SJSA1 (cell line): Measurements from ENCODE around the gene MAGI1. TPM values are rescaled to one million over a fixed set of nuclear protein-coding genes. Genes with fewer than 3 reads are reported as not detected.
A peak's percentile ranks its signal among the peaks of the same experiment; 100 is the strongest.
"Not testable (repeated sequence)": the region's sequence is repeated elsewhere in the genome, so short reads cannot be mapped to it uniquely, and the experiment has no call there.

Source experiments
- DNase-seq, 2 experiments: peaks; one replicate each; pipeline ENCODE4 v3.0.0-alpha.2; 2015 to 2020; ENCODE audit warnings: low spot score in 2 of 2, low read depth in 1 of 2
- H3K27ac ChIP-seq: fragments of 250-450 bp; sonication (Bioruptor Pico); 2 replicates; pipeline ENCODE4 v1.5.1; 2020; ENCODE audit warnings: mild to moderate bottlenecking, moderate library complexity
- H3K27me3 ChIP-seq: fragments of 250-450 bp; sonication (Bioruptor Pico); replicated peaks from 2 replicates; pipeline ENCODE4 v1.5.1; 2020; ENCODE audit warnings: mild to moderate bottlenecking, moderate library complexity
- H3K36me3 ChIP-seq: fragments of 250-450 bp; sonication (Bioruptor Pico); 2 replicates; pipeline ENCODE4 v1.5.1; 2020; ENCODE audit warnings: mild to moderate bottlenecking
- H3K4me1 ChIP-seq: fragments of 250-450 bp; sonication (Bioruptor Pico); replicated peaks from 2 replicates; pipeline ENCODE4 v1.6.1; 2021; ENCODE audit warnings: mild to moderate bottlenecking
- H3K4me3 ChIP-seq: fragments of 250-450 bp; sonication (Bioruptor Pico); 2 replicates; pipeline ENCODE4 v1.5.1; 2020; ENCODE audit warnings: mild to moderate bottlenecking
- H3K9me3 ChIP-seq: fragments of 250-450 bp; sonication (Bioruptor Pico); replicated peaks from 2 replicates; pipeline ENCODE4 v1.5.1; 2020; ENCODE audit warnings: mild to moderate bottlenecking
- total RNA-seq: library from RNA; depleted of rRNA; stranded (reverse); fragments of >200 nt; shearing (Covaris generic); gene quantifications from 2 replicates; pipeline ENCODE4 v1.2.3, GENCODE V29; 2014

Gene MAGI1
- total RNA-seq, 1 experiment from 2014 or later, result 4.6 TPM

- Histone ChIP-seq H3K9me3 (no peaks in the 10 kb centered on the region), H3K36me3 (no peaks in the 10 kb centered on the region), H3K27me3 (no peaks in the 10 kb centered on the region), H3K27ac (no peak overlapping the region), H3K4me3 (no peak overlapping the region), H3K4me1 (peaks cover 12% of the 10 kb centered on the region)
- peak in 1 of 2 experiments; percentile 15 for DNase-seq
These were observed 137.5 kb downstream of the MAGI1 start for GRCh38 chr3:65901226-65901625.

- Histone ChIP-seq H3K36me3 (no peaks in the 10 kb centered on the region), H3K4me1 (peaks cover 12% of the 10 kb centered on the region), H3K4me3 (no peak overlapping the region), H3K27ac (no peak overlapping the region), H3K9me3 (no peaks in the 10 kb centered on the region), H3K27me3 (no peaks in the 10 kb centered on the region)
- DNase-seq, result no peak
These were observed 139.5 kb downstream of the MAGI1 start for GRCh38 chr3:65899226-65899625.

- Histone ChIP-seq H3K4me3 (no peak overlapping the region), H3K27me3 (no peaks in the 10 kb centered on the region)
These were observed 141.0 kb downstream of the MAGI1 start for GRCh38 chr3:65897766-65898165.

GRCh38 chr3:65896321-65896720 lies 142.4 kb downstream of the MAGI1 start:
- H3K27ac ChIP-seq, result no peak overlapping the region
- no peaks in the 10 kb centered on the region for H3K9me3 ChIP-seq

More at GRCh38 chr3:65897766-65898165, 141.0 kb downstream of the MAGI1 start:
- no peak for DNase-seq
- H3K36me3 ChIP-seq, result no peaks in the 10 kb centered on the region
- H3K27ac ChIP-seq, result no peak overlapping the region
- peaks cover 12% of the 10 kb centered on the region for H3K4me1 ChIP-seq
- H3K9me3 ChIP-seq, result no peaks in the 10 kb centered on the region

GRCh38 chr3:65894679-65895453 lies 143.9 kb downstream of the MAGI1 start:
- Histone ChIP-seq H3K36me3 (no peaks in the 10 kb centered on the region), H3K27ac (no peak overlapping the region), H3K4me1 (peaks cover 8% of the 10 kb centered on the region), H3K4me3 (no peak overlapping the region), H3K9me3 (no peaks in the 10 kb centered on the region), H3K27me3 (no peaks in the 10 kb centered on the region)
- DNase-seq, result no peak

More at GRCh38 chr3:65896321-65896720, 142.4 kb downstream of the MAGI1 start:
- H3K4me3 ChIP-seq, result no peak overlapping the region
- H3K4me1 ChIP-seq, result peaks cover 8% of the 10 kb centered on the region
- H3K36me3 ChIP-seq, result no peaks in the 10 kb centered on the region
- no peak for DNase-seq
- no peaks in the 10 kb centered on the region for H3K27me3 ChIP-seq

GRCh38 chr3:65894126-65894525 lies 144.6 kb downstream of the MAGI1 start:
- Histone ChIP-seq H3K4me3 (no peak overlapping the region), H3K4me1 (peaks cover 14% of the 10 kb centered on the region), H3K36me3 (no peaks in the 10 kb centered on the region), H3K27me3 (no peaks in the 10 kb centered on the region), H3K9me3 (no peaks in the 10 kb centered on the region), H3K27ac (no peak overlapping the region)
- no peak for DNase-seq

- no peak overlapping the region for H3K27ac ChIP-seq
- no peaks in the 10 kb centered on the region for H3K27me3 ChIP-seq
- H3K9me3 ChIP-seq, result no peaks in the 10 kb centered on the region
- no peak overlapping the region for H3K4me3 ChIP-seq
- H3K36me3 ChIP-seq, result no peaks in the 10 kb centered on the region
- peaks cover 19% of the 10 kb centered on the region for H3K4me1 ChIP-seq
- no peak for DNase-seq
These were observed 145.1 kb downstream of the MAGI1 start for GRCh38 chr3:65893631-65894030.

GRCh38 chr3:65891477-65891876 lies 147.2 kb downstream of the MAGI1 start:
- H3K4me3 ChIP-seq, DNase-seq, H3K36me3 ChIP-seq, H3K27me3 ChIP-seq, H3K9me3 ChIP-seq, H3K27ac ChIP-seq: not testable (repeated sequence)
- peaks cover 26% of the 10 kb centered on the region for H3K4me1 ChIP-seq

GRCh38 chr3:65890328-65890727 lies 148.4 kb downstream of the MAGI1 start:
- H3K9me3 ChIP-seq, result no peaks in the 10 kb centered on the region
- no peak overlapping the region for H3K4me3 ChIP-seq
- DNase-seq, result no peak
- peaks cover 26% of the 10 kb centered on the region for H3K4me1 ChIP-seq
- no peak overlapping the region for H3K27ac ChIP-seq
- no peaks in the 10 kb centered on the region for H3K27me3 ChIP-seq
- H3K36me3 ChIP-seq, result no peaks in the 10 kb centered on the region

- no peak for DNase-seq
- Histone ChIP-seq H3K4me3 (no peak overlapping the region), H3K9me3 (no peaks in the 10 kb centered on the region), H3K36me3 (no peaks in the 10 kb centered on the region), H3K4me1 (peaks cover 27% of the 10 kb centered on the region), H3K27ac (peak overlapping the region; percentile 85), H3K27me3 (no peaks in the 10 kb centered on the region)
These were observed 149.0 kb downstream of the MAGI1 start for GRCh38 chr3:65889707-65890099.

GRCh38 chr3:65888980-65889706 lies 149.6 kb downstream of the MAGI1 start:
- H3K4me3 ChIP-seq, result no peak overlapping the region
- H3K9me3 ChIP-seq, result no peaks in the 10 kb centered on the region
- no peaks in the 10 kb centered on the region for H3K27me3 ChIP-seq
- peak overlapping the region; percentile 85 for H3K27ac ChIP-seq
- H3K36me3 ChIP-seq, result no peaks in the 10 kb centered on the region
- peaks cover 33% of the 10 kb centered on the region for H3K4me1 ChIP-seq
- peak; percentile 68 to 80 for DNase-seq

GRCh38 chr3:65888196-65888595 lies 150.5 kb downstream of the MAGI1 start:
- Histone ChIP-seq H3K27ac (peak overlapping the region; percentile 85), H3K9me3 (no peaks in the 10 kb centered on the region)
- no peak for DNase-seq

GRCh38 chr3:65886391-65886790 lies 152.3 kb downstream of the MAGI1 start:
- H3K9me3 ChIP-seq, result no peaks in the 10 kb centered on the region
- H3K4me3 ChIP-seq, result no peak overlapping the region
- H3K4me1 ChIP-seq, result peaks cover 57% of the 10 kb centered on the region
- no peak for DNase-seq
- no peaks in the 10 kb centered on the region for H3K36me3 ChIP-seq
- no peak overlapping the region for H3K27ac ChIP-seq
- no peaks in the 10 kb centered on the region for H3K27me3 ChIP-seq

More at GRCh38 chr3:65888196-65888595, 150.5 kb downstream of the MAGI1 start:
- Histone ChIP-seq H3K4me3 (no peak overlapping the region), H3K4me1 (peaks cover 39% of the 10 kb centered on the region), H3K27me3 (no peaks in the 10 kb centered on the region), H3K36me3 (no peaks in the 10 kb centered on the region)

- Histone ChIP-seq H3K36me3 (no peaks in the 10 kb centered on the region), H3K4me3 (peak overlapping the region; percentile 8; the same call in 1 of the 2 replicates), H3K4me1 (peaks cover 42% of the 10 kb centered on the region), H3K27ac (peak overlapping the region; percentile 73), H3K9me3 (no peaks in the 10 kb centered on the region), H3K27me3 (no peaks in the 10 kb centered on the region)
- no peak for DNase-seq
These were observed 154.6 kb downstream of the MAGI1 start for GRCh38 chr3:65884071-65884470.
